ENCODE results near the gene MED16.
"Not testable (repeated sequence)": the region's sequence is repeated elsewhere in the genome, so short reads cannot be mapped to it uniquely, and the experiment has no call there.

MED16 gene

GRCh38 chr19:861141-861755 lies 31.7 kb downstream of the MED16 start:
- H3K36me3 ChIP-seq (ENCODE audit: control insufficient read depth, low read depth, low read length), result no peaks in the 10 kb centered on the region
- no peak overlapping the region for H3K27ac ChIP-seq (ENCODE audit: low read length)
- H3K27me3 ChIP-seq (ENCODE audit: control insufficient read depth, insufficient read depth, low read length), result peaks cover 35% of the 10 kb centered on the region
- H3K9ac ChIP-seq (ENCODE audit: low read length), result no peak overlapping the region
- no peak overlapping the region for H3K4me3 ChIP-seq (ENCODE audit: low read length)
- no peaks in the 10 kb centered on the region for H3K4me1 ChIP-seq (ENCODE audit: control insufficient read depth, low read depth, low read length)
- no peaks in the 10 kb centered on the region for H3K9me3 ChIP-seq (ENCODE audit: control insufficient read depth, low read depth, low read length)

GRCh38 chr19:858868-859843 lies 33.8 kb downstream of the MED16 start, which contains the start of gene CFD:
Gene CFD, plus strand, starts transcription at chr19:859664. Its CDS starts 26 bp downstream, at chr19:859690.
- Histone ChIP-seq H3K27ac (ENCODE audit: low read length) (no peak within 1 kb of the TSS), H3K4me3 (ENCODE audit: low read length) (no peak within 1 kb of the TSS), H3K27me3 (ENCODE audit: control insufficient read depth, insufficient read depth, low read length) (peaks cover 35% of the 10 kb centered on the region), H3K9me3 (ENCODE audit: control insufficient read depth, low read depth, low read length) (no peaks in the 10 kb centered on the region), H3K9ac (ENCODE audit: low read length) (no peak within 1 kb of the TSS), H3K36me3 (ENCODE audit: control insufficient read depth, low read depth, low read length) (no peaks in the 10 kb centered on the region), H3K4me1 (ENCODE audit: control insufficient read depth, low read depth, low read length) (no peaks in the 10 kb centered on the region)

- Histone ChIP-seq H3K27ac (ENCODE audit: low read length) (no peak overlapping the region), H3K36me3 (ENCODE audit: control insufficient read depth, low read depth, low read length) (no peaks in the 10 kb centered on the region), H3K4me1 (ENCODE audit: control insufficient read depth, low read depth, low read length) (no peaks in the 10 kb centered on the region), H3K9me3 (ENCODE audit: control insufficient read depth, low read depth, low read length) (no peaks in the 10 kb centered on the region), H3K27me3 (ENCODE audit: control insufficient read depth, insufficient read depth, low read length) (peaks cover 33% of the 10 kb centered on the region), H3K4me3 (ENCODE audit: low read length) (no peak overlapping the region), H3K9ac (ENCODE audit: low read length) (no peak overlapping the region)
These were observed 34.7 kb downstream of the MED16 start for GRCh38 chr19:858284-858683.

GRCh38 chr19:855566-856120 lies 37.3 kb downstream of the MED16 start:
- no peaks in the 10 kb centered on the region for H3K4me1 ChIP-seq (ENCODE audit: control insufficient read depth, low read depth, low read length)
- H3K27ac ChIP-seq (ENCODE audit: low read length), result no peak overlapping the region
- no peaks in the 10 kb centered on the region for H3K9me3 ChIP-seq (ENCODE audit: control insufficient read depth, low read depth, low read length)
- H3K4me3 ChIP-seq (ENCODE audit: low read length), result no peak overlapping the region
- no peak overlapping the region for H3K9ac ChIP-seq (ENCODE audit: low read length)
- H3K27me3 ChIP-seq (ENCODE audit: control insufficient read depth, insufficient read depth, low read length), result peaks cover 21% of the 10 kb centered on the region
- no peaks in the 10 kb centered on the region for H3K36me3 ChIP-seq (ENCODE audit: control insufficient read depth, low read depth, low read length)

GRCh38 chr19:855142-855541 lies 37.8 kb downstream of the MED16 start:
- Histone ChIP-seq H3K4me3 (ENCODE audit: low read length) (no peak overlapping the region), H3K36me3 (ENCODE audit: control insufficient read depth, low read depth, low read length) (no peaks in the 10 kb centered on the region), H3K9me3 (ENCODE audit: control insufficient read depth, low read depth, low read length) (no peaks in the 10 kb centered on the region), H3K27me3 (ENCODE audit: control insufficient read depth, insufficient read depth, low read length) (peaks cover 16% of the 10 kb centered on the region), H3K4me1 (ENCODE audit: control insufficient read depth, low read depth, low read length) (no peaks in the 10 kb centered on the region), H3K27ac (ENCODE audit: low read length) (no peak overlapping the region), H3K9ac (ENCODE audit: low read length) (no peak overlapping the region)

GRCh38 chr19:854549-854948 lies 38.4 kb downstream of the MED16 start:
- Histone ChIP-seq H3K4me1 (ENCODE audit: control insufficient read depth, low read depth, low read length) (no peaks in the 10 kb centered on the region), H3K9ac (ENCODE audit: low read length) (no peak overlapping the region), H3K27me3 (ENCODE audit: control insufficient read depth, insufficient read depth, low read length) (peaks cover 10% of the 10 kb centered on the region), H3K4me3 (ENCODE audit: low read length) (no peak overlapping the region), H3K27ac (ENCODE audit: low read length) (no peak overlapping the region), H3K9me3 (ENCODE audit: control insufficient read depth, low read depth, low read length) (no peaks in the 10 kb centered on the region), H3K36me3 (ENCODE audit: control insufficient read depth, low read depth, low read length) (no peaks in the 10 kb centered on the region)

- H3K4me3 ChIP-seq (ENCODE audit: low read length); H3K4me1 ChIP-seq (ENCODE audit: control insufficient read depth, low read depth, low read length); H3K27ac ChIP-seq (ENCODE audit: low read length); H3K36me3 ChIP-seq (ENCODE audit: control insufficient read depth, low read depth, low read length); H3K27me3 ChIP-seq (ENCODE audit: control insufficient read depth, insufficient read depth, low read length); H3K9me3 ChIP-seq (ENCODE audit: control insufficient read depth, low read depth, low read length); H3K9ac ChIP-seq (ENCODE audit: low read length): not testable (repeated sequence)
These were observed 39.3 kb downstream of the MED16 start for GRCh38 chr19:853614-854220.

- no peak overlapping the region for H3K4me3 ChIP-seq (ENCODE audit: low read length)
- no peaks in the 10 kb centered on the region for H3K27me3 ChIP-seq (ENCODE audit: control insufficient read depth, insufficient read depth, low read length)
- H3K36me3 ChIP-seq (ENCODE audit: control insufficient read depth, low read depth, low read length), result no peaks in the 10 kb centered on the region
- H3K27ac ChIP-seq (ENCODE audit: low read length), result no peak overlapping the region
- no peak overlapping the region for H3K9ac ChIP-seq (ENCODE audit: low read length)
- no peaks in the 10 kb centered on the region for H3K4me1 ChIP-seq (ENCODE audit: control insufficient read depth, low read depth, low read length)
- no peaks in the 10 kb centered on the region for H3K9me3 ChIP-seq (ENCODE audit: control insufficient read depth, low read depth, low read length)
These were observed 39.9 kb downstream of the MED16 start for GRCh38 chr19:853014-853585.

GRCh38 chr19:852136-853013 lies 40.6 kb downstream of the MED16 start, which contains the start of gene ELANE:
Gene ELANE, plus strand, starts transcription at chr19:852303. Its CDS starts 26 bp downstream, at chr19:852329.
- H3K9ac ChIP-seq (ENCODE audit: low read length), result no peak within 1 kb of the TSS
- no peaks in the 10 kb centered on the region for H3K9me3 ChIP-seq (ENCODE audit: control insufficient read depth, low read depth, low read length)
- no peaks in the 10 kb centered on the region for H3K4me1 ChIP-seq (ENCODE audit: control insufficient read depth, low read depth, low read length)
- H3K27ac ChIP-seq (ENCODE audit: low read length), result no peak within 1 kb of the TSS
- no peaks in the 10 kb centered on the region for H3K36me3 ChIP-seq (ENCODE audit: control insufficient read depth, low read depth, low read length)
- H3K27me3 ChIP-seq (ENCODE audit: control insufficient read depth, insufficient read depth, low read length), result no peaks in the 10 kb centered on the region
- H3K4me3 ChIP-seq (ENCODE audit: low read length), result no peak within 1 kb of the TSS

GRCh38 chr19:850979-851335 lies 42.0 kb downstream of the MED16 start:
- Histone ChIP-seq H3K4me1 (ENCODE audit: control insufficient read depth, low read depth, low read length) (no peaks in the 10 kb centered on the region), H3K27me3 (ENCODE audit: control insufficient read depth, insufficient read depth, low read length) (no peaks in the 10 kb centered on the region), H3K4me3 (ENCODE audit: low read length) (no peak overlapping the region), H3K36me3 (ENCODE audit: control insufficient read depth, low read depth, low read length) (no peaks in the 10 kb centered on the region), H3K9ac (ENCODE audit: low read length) (no peak overlapping the region), H3K27ac (ENCODE audit: low read length) (no peak overlapping the region), H3K9me3 (ENCODE audit: control insufficient read depth, low read depth, low read length) (no peaks in the 10 kb centered on the region)
